ENCODE results near the gene FNDC3B. TPM values are rescaled to one million over a fixed set of nuclear protein-coding genes. Genes with fewer than 3 reads are reported as not detected.

FNDC3B gene
- total RNA-seq, 1 donor from 2014 or later: 79.2 TPM

- Mint-ChIP-seq H3K36me3 (peaks cover 18% of the 10 kb centered on the region), H3K27me3 (no peaks in the 10 kb centered on the region), H3K4me3 (peak overlapping the region; percentile 40), H3K27ac (peak overlapping the region; percentile 90), H3K4me1 (ENCODE audit: unreplicated experiment) (peaks cover 61% of the 10 kb centered on the region), H3K9me3 (no peaks in the 10 kb centered on the region)
- no peak for TF ChIP-seq CTCF (conservative IDR thresholded peaks at IDR 0.05)
- no peak for DNase-seq (ENCODE audit: extremely low spot score, unreplicated experiment)
These were observed 101.4 kb downstream of the FNDC3B start for GRCh38 chr3:172140499-172141391.

DNA sequence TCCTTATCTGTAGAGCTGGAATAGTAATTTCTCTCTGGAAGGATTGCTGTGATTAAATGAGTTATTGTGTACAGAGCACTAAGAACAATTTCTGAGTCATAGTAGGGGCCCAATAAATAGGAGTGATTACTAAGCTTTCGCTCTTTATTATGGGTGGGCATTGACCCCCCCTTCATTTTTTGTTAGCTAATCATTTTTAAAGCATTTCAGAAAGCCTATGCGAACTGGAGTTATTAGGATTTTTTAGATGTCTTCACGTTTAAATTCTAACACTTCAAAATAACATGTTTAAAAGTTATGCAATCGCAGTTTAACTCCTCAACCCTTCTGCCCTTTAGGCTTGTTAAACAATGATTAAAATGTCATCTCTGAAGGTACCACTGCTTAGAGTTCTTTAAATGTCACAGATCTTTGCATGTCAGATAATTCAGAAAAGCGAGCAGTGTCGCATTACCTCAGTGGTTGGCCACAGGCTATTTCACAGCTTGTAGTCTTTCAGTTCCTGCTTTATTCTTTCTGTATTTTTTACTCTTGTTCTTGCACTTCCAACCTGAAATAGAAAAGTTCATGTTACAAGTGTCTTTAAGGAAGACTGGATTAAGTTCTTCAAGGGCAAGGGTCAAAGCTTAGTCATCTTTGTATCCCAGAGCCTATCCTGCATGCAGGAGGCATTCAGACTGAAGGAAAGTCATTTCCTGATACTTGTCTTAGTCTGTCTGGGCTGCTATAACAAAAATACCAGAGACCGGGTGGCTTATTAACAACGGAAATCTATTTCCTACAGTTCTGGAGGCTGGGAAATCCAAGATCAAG, 102.9 kb downstream of the FNDC3B start:
- Mint-ChIP-seq H3K36me3 (peaks cover 21% of the 10 kb centered on the region), H3K4me3 (peak overlapping the region; percentile 43), H3K27ac (peak overlapping the region; percentile 90), H3K9me3 (peaks cover 4% of the 10 kb centered on the region), H3K27me3 (no peaks in the 10 kb centered on the region), H3K4me1 (ENCODE audit: unreplicated experiment) (peaks cover 64% of the 10 kb centered on the region)
- DNase-seq (ENCODE audit: extremely low spot score, unreplicated experiment): no peak
- no peak for TF ChIP-seq CTCF (conservative IDR thresholded peaks at IDR 0.05)

- peaks cover 25% of the 10 kb centered on the region for H3K36me3 Mint-ChIP-seq
- H3K27me3 Mint-ChIP-seq: no peaks in the 10 kb centered on the region
- H3K9me3 Mint-ChIP-seq: peaks cover 4% of the 10 kb centered on the region
- H3K4me3 Mint-ChIP-seq: no peak overlapping the region
- no peak overlapping the region for H3K27ac Mint-ChIP-seq
- peaks cover 62% of the 10 kb centered on the region for H3K4me1 Mint-ChIP-seq (ENCODE audit: unreplicated experiment)
- DNase-seq (ENCODE audit: extremely low spot score, unreplicated experiment): no peak
- no peak for TF ChIP-seq CTCF (conservative IDR thresholded peaks at IDR 0.05)
These were observed 103.6 kb downstream of the FNDC3B start for GRCh38 chr3:172142864-172143451.

GRCh38 chr3:172143739-172144497, 104.5 kb downstream of the FNDC3B start:
- peaks cover 25% of the 10 kb centered on the region for H3K36me3 Mint-ChIP-seq
- H3K27me3 Mint-ChIP-seq: no peaks in the 10 kb centered on the region
- no peak overlapping the region for H3K4me3 Mint-ChIP-seq
- no peak for DNase-seq (ENCODE audit: extremely low spot score, unreplicated experiment)
- H3K4me1 Mint-ChIP-seq (ENCODE audit: unreplicated experiment): peaks cover 62% of the 10 kb centered on the region
- peaks cover 4% of the 10 kb centered on the region for H3K9me3 Mint-ChIP-seq
- H3K27ac Mint-ChIP-seq: no peak overlapping the region
- TF ChIP-seq CTCF (conservative IDR thresholded peaks at IDR 0.05): no peak

- Mint-ChIP-seq H3K27me3 (no peaks in the 10 kb centered on the region), H3K27ac (no peak overlapping the region), H3K9me3 (peaks cover 4% of the 10 kb centered on the region), H3K4me3 (no peak overlapping the region), H3K36me3 (peaks cover 25% of the 10 kb centered on the region), H3K4me1 (ENCODE audit: unreplicated experiment) (peaks cover 63% of the 10 kb centered on the region)
- DNase-seq (ENCODE audit: extremely low spot score, unreplicated experiment): no peak
- no peak for TF ChIP-seq CTCF (conservative IDR thresholded peaks at IDR 0.05)
These were observed 105.2 kb downstream of the FNDC3B start for GRCh38 chr3:172144601-172145000.

Data from type B pancreatic cell (in vitro differentiated cells).